ENCODE results near the gene SOD2. TPM values are rescaled to one million over a fixed set of nuclear protein-coding genes. Genes with fewer than 3 reads are reported as not detected.

SOD2 gene
- total and polyA plus RNA-seq, 2 of the 13 experiments (the other 11 are each of a cell fraction or from before 2014, with no cell fraction given), result 304 to 309 TPM

GRCh38 chr6:159693128-159693893 lies at the start of gene SOD2 (continued):
- TF ChIP-seq RBAK (CRISPR knock-in tag; IDR thresholded peaks at IDR 0.05) (no peak), ZKSCAN5 (CRISPR knock-in tag; IDR thresholded peaks at IDR 0.05) (no peak; the same call in 1 of the 2 replicates), ZNF33B (CRISPR knock-in tag; IDR thresholded peaks at IDR 0.05) (peak; percentile 84), ZSCAN5A (CRISPR knock-in tag; IDR thresholded peaks at IDR 0.05; ENCODE audit: borderline replicate concordance) (peak; percentile 85; the same call in 1 of the 2 replicates), RBM22 (optimal IDR thresholded peaks at IDR 0.05; ENCODE audit: low read length) (peak; percentile 85), ZNF775 (CRISPR knock-in tag; IDR thresholded peaks at IDR 0.05; ENCODE audit: borderline replicate concordance) (0 out of 2 replicates have a peak, but pooled peaks have one; percentile 53), ZNF33A (CRISPR knock-in tag; IDR thresholded peaks at IDR 0.05; ENCODE audit: borderline replicate concordance) (no peak), ZNF275 (CRISPR knock-in tag; IDR thresholded peaks at IDR 0.05; ENCODE audit: borderline replicate concordance) (peak; percentile 70; the same call in 1 of the 2 replicates), ARNT2 (CRISPR knock-in tag; IDR thresholded peaks at IDR 0.05; ENCODE audit: low read depth) (peak; percentile 90), ONECUT2 (CRISPR knock-in tag; IDR thresholded peaks at IDR 0.05) (no peak; the same call in 1 of the 2 replicates), ZNF468 (CRISPR knock-in tag; IDR thresholded peaks at IDR 0.05) (0 out of 2 replicates have a peak, but pooled peaks have one; percentile 91), BORCS8-MEF2B (CRISPR knock-in tag; IDR thresholded peaks at IDR 0.05) (no peak; the same call in 1 of the 2 replicates), ZNF781 (CRISPR knock-in tag; IDR thresholded peaks at IDR 0.05; ENCODE audit: borderline replicate concordance, not compliant biosample characterization) (no peak), NR2C2 (CRISPR knock-in tag; IDR thresholded peaks at IDR 0.05; ENCODE audit: borderline replicate concordance) (no peak; the same call in none of the 2 replicates), ZNF253 (CRISPR knock-in tag; IDR thresholded peaks at IDR 0.05; ENCODE audit: borderline replicate concordance) (0 out of 2 replicates have a peak, but pooled peaks have one; percentile 60), THYN1 (CRISPR knock-in tag; IDR thresholded peaks at IDR 0.05; ENCODE audit: borderline replicate concordance, low read depth) (no peak), ZFY (CRISPR knock-in tag; IDR thresholded peaks at IDR 0.05) (peak; percentile 92), REPIN1 (CRISPR knock-in tag; IDR thresholded peaks at IDR 0.05; ENCODE audit: borderline replicate concordance, low read depth) (peak; percentile 77), PTBP1 (IDR thresholded peaks at IDR 0.05; ENCODE audit: low read depth, low read length, poor library complexity, severe bottlenecking) (peak; percentile 15), SMC3 (IDR thresholded peaks at IDR 0.05; ENCODE audit: low read length) (no peak)
- TF ChIP-seq, protein P1, sequence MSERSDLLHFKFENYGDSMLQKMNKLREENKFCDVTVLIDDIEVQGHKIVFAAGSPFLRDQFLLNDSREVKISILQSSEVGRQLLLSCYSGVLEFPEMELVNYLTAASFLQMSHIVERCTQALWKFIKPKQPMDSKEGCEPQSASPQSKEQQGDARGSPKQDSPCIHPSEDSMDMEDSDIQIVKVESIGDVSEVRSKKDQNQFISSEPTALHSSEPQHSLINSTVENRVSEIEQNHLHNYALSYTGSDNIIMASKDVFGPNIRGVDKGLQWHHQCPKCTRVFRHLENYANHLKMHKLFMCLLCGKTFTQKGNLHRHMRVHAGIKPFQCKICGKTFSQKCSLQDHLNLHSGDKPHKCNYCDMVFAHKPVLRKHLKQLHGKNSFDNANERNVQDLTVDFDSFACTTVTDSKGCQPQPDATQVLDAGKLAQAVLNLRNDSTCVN (CRISPR knock-in tag; IDR thresholded peaks at IDR 0.05; ENCODE audit: borderline replicate concordance), result peak; percentile 60; the same call in 1 of the 2 replicates
